Astrocyte of the cerebellum (primary cell): ENCODE results near the gene C17orf107.

ENCODE experiments used
- DNase-seq: peaks from one replicate; pipeline ENCODE4 v3.0.0-alpha.2; 2011; ENCODE audit warnings: low read depth
- H3K4me3 ChIP-seq: 2 replicates; pipeline ENCODE4 v1.5.1; 2011; ENCODE audit warnings: mild to moderate bottlenecking, low read depth, low read length, moderate library complexity
- CTCF ChIP-seq: IDR thresholded peaks from 2 replicates; pipeline ENCODE4 v1.5.1; 2012; ENCODE audit warnings: low read length, low read depth, moderate library complexity, mild to moderate bottlenecking; ENCODE audit errors: missing control alignments
- in situ Hi-C: cut with HindIII; loops from 2 replicates; pipeline ENCODE4 v1.10.0; 2017; ENCODE audit warnings: low sequenced_read_pairs

The C17orf107 gene

DNA sequence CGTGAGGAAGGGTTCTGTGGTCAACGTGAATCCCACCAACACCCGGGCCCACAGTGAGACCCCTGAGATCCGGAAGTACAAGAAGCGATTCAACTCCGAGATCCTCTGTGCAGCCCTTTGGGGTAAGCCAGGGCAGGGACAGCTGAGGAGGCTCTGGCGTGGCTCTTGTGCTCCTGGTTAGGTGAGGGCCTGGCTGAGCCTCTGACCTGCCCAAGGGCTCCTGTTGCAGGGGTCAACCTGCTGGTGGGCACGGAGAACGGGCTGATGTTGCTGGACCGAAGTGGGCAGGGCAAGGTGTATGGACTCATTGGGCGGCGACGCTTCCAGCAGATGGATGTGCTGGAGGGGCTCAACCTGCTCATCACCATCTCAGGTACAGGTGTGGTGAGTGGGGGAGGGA is 4.2 kb upstream of the C17orf107 start:
- DNase-seq: no peak
- TF ChIP-seq CTCF: no peak
- in situ Hi-C loops: no loop called here
- H3K4me3 ChIP-seq: no peak overlapping the region

DNA sequence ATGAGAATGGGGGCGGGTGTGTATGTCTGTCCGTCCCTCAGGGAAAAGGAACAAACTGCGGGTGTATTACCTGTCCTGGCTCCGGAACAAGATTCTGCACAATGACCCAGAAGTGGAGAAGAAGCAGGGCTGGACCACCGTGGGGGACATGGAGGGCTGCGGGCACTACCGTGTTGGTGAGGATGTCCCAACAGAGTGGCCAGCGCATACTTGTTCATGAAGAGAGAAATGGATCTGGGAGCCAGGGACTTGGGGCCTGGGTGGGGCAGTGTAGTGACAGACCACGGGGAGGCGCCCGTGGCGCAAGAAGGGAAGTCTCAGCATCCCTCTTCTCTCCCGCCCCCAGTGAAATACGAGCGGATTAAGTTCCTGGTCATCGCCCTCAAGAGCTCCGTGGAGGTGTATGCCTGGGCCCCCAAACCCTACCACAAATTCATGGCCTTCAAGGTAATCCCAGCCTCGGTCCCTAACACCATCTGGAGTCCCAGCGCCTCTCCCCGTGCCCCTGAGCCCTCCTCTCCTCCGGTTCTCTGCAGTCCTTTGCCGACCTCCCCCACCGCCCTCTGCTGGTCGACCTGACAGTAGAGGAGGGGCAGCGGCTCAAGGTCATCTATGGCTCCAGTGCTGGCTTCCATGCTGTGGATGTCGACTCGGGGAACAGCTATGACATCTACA is 3.5 kb upstream of the C17orf107 start:
- TF ChIP-seq CTCF: peak; percentile 17
- no peak for DNase-seq
- in situ Hi-C loops: no loop called here
- no peak overlapping the region for H3K4me3 ChIP-seq

DNA sequence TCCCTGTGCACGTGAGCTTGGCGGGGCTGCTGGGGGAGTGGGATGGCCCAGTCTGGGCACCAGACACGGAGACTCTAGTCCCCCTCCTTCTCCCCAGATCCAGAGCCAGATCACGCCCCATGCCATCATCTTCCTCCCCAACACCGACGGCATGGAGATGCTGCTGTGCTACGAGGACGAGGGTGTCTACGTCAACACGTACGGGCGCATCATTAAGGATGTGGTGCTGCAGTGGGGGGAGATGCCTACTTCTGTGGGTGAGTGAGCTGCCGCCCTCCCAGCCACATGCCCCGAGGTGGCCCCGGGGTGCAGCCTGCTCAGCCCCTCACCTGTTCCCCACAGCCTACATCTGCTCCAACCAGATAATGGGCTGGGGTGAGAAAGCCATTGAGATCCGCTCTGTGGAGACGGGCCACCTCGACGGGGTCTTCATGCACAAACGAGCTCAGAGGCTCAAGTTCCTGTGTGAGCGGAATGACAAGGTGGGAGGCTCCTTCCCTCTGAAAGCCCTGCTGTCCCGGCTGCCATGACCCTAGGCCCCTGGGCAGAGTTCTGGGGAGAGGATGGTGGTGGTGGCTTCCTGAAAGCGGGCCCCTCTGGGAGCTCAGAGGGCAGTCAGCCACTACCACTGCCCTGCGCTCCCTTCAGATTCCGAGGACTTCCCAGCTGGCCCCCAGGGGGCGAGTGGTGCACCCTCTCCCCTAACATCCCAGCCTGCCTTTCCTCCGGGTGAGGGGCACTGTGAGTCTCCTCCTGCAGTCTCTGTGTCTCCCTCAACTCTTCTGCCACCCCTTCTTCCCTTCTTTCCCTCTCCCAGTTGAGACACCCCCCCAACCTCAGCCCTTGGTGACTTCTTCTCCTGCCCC is 2.8 kb upstream of the C17orf107 start:
- no peak overlapping the region for H3K4me3 ChIP-seq
- no peak for TF ChIP-seq CTCF
- DNase-seq: no peak
- in situ Hi-C loops: no loop called here

DNA sequence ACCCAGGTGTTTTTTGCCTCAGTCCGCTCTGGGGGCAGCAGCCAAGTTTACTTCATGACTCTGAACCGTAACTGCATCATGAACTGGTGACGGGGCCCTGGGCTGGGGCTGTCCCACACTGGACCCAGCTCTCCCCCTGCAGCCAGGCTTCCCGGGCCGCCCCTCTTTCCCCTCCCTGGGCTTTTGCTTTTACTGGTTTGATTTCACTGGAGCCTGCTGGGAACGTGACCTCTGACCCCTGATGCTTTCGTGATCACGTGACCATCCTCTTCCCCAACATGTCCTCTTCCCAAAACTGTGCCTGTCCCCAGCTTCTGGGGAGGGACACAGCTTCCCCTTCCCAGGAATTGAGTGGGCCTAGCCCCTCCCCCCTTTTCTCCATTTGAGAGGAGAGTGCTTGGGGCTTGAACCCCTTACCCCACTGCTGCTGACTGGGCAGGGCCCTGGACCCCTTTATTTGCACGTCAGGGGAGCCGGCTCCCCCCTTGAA is 2.1 kb upstream of the C17orf107 start:
- H3K4me3 ChIP-seq: no peak overlapping the region
- no peak for TF ChIP-seq CTCF
- no peak for DNase-seq
- in situ Hi-C loops: no loop called here

DNA sequence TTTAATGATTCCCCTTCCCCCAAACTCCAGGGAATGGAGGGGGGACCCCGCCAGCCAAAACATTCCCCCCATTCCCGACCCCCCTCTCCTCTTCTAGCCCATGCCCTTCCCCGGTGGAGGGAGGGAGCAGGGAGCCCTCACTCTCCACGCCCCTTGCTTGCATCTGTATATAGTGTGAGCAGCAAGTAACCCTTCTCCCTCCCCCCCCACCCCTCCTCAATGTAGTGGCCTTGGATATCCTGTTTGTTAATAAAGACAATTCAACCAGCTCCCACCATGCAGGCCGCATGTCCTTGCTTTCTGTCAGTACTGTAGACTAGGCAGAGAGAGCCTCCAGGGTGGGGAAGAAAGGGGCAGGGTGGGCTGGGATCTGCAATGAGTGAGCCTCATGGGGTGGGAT is 1.6 kb upstream of the C17orf107 start:
- DNase-seq: no peak
- no peak overlapping the region for H3K4me3 ChIP-seq
- no peak for TF ChIP-seq CTCF
- in situ Hi-C loops: no loop called here

DNA sequence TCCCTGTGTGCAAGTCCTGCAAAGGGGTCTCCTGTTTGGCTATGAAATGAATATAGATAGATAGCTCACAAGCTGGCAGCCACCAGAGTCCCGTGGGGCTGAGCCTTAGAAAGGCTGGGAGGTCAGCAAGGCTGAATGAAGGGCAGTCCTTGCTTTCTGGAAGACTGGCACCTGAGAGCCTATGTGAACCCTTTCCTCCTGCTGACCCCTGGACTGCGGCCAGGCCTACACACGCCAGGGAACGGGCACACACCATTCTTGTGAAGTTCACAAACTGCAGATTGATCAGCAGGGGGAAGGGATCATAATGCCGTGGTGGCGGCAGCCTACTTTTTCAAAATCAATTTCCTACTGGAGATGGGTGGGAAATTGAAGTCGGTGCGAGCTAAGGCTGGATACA is 985 bp upstream of the C17orf107 start:
- TF ChIP-seq CTCF: no peak
- in situ Hi-C loops: no loop called here
- H3K4me3 ChIP-seq: no peak overlapping the region

More for the DNA sequence above, 985 bp upstream of the C17orf107 start:
- DNase-seq: no peak
